Measurements from ENCODE around the gene LARGE2.
"Not testable (repeated sequence)": the region's sequence is repeated elsewhere in the genome, so short reads cannot be mapped to it uniquely, and the experiment has no call there.

LARGE2 gene

GRCh38 chr11:45902452-45903380 is 19.7 kb upstream of the LARGE2 start:
- TF ChIP-seq CTCF (IDR thresholded peaks at IDR 0.05; ENCODE audit: low read depth, low read length): no peak
- no peak overlapping the region for H3K4me3 ChIP-seq (ENCODE audit: low read depth, low read length)

DNA sequence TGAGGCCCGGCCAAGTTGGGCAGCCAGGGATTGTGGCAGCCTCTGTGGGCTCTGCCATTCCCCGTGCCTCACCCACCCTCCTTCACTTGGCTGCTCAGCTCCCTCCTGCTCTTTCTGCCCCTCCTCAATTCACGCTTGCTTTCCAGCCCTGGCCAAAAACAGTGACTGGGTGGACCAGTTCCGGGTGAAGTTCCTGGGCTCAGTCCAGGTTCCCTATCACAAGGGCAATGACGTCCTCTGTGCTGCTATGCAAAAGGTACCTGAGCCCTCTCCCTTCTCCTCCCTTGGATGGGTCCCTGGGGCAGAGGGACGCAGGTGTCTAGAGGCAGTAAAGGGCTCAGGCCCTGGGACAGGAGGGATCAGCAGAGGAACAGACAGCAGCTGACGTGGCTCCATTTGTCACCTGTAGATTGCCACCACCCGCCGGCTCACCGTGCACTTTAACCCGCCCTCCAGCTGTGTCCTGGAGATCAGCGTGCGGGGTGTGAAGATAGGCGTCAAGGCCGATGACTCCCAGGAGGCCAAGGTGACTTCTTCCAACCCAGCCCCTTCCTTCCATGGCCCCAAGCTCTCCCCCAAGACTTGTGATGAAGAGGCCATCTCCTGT is 18.0 kb upstream of the LARGE2 start:
- TF ChIP-seq CTCF (IDR thresholded peaks at IDR 0.05; ENCODE audit: low read depth, low read length): no peak
- H3K4me3 ChIP-seq (ENCODE audit: low read depth, low read length): no peak overlapping the region

DNA sequence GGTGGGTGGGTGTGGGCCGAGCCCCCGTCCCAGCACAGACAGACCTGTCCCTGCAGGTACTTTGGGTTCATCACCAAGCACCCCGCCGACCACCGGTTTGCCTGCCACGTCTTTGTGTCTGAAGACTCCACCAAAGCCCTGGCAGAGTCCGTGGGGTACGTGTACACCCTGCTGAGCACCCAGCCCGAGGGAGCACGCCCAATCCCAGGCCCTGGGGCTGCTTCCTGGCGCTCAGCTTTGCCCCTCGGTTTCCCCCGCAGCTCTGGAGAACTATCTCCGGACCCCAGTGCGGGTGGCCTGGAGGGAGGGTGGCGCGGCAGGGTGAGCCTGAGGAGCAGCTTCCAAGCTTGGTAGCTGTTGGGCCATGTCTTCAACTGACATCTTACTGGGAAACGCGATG is 17.4 kb upstream of the LARGE2 start:
- no peak for TF ChIP-seq CTCF (IDR thresholded peaks at IDR 0.05; ENCODE audit: low read depth, low read length)
- H3K4me3 ChIP-seq (ENCODE audit: low read depth, low read length): no peak overlapping the region

DNA sequence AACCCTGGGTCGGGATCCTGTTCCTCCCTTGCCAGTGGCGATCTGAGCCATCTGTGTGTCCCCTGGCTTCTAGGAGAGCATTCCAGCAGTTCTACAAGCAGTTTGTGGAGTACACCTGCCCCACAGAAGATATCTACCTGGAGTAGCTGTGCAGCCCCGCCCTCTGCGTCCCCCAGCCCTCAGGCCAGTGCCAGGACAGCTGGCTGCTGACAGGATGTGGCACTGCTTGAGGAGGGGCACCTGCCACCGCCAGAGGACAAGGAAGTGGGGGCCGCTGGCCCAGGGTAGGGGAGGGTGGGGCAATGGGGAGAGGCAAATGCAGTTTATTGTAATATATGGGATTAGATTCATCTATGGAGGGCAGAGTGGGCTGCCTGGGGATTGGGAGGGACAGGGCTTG is 16.9 kb upstream of the LARGE2 start:
- not testable (repeated sequence) for H3K4me3 ChIP-seq (ENCODE audit: low read depth, low read length)

GRCh38 chr11:45906096-45906682 is 16.3 kb upstream of the LARGE2 start:
- no peak for TF ChIP-seq CTCF (IDR thresholded peaks at IDR 0.05; ENCODE audit: low read depth, low read length)
- H3K4me3 ChIP-seq (ENCODE audit: low read depth, low read length): no peak overlapping the region

DNA sequence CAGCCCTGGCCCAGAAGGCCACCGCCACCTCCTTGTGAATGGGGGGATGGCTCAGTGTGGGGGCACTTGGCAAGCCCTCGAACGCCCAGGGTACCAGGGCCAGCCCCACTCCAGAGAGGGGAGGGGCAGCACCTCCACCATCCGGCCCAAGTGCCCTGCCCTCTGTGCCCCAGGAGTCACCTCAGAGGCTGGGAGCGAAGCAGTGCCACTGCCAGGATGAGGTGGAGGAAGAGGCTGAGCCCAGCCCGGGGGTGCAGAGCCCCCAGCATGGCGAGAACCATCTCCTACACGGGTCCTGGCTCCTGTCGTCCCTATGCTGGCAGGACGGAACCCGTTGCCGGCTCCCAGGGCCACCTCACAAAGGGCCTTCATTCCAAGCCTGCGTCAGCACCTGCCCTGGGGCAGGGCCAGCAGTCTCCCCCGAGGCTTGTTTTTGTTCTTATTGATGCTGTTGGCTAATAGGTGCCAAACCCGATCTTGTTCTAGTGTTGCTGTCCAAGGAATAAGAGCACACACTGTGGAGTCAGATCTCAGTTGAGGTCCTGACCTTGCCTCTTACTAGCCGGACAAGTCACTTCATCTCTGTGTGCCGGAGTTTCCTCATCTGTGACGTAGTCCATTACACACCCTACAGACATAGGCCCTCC is 15.4 kb upstream of the LARGE2 start, which contains the start of gene FREY1:
Gene FREY1, minus strand, starts transcription at position 307 of the 647 bp plus-strand sequence. Its CDS starts 26 bp downstream, at position 281.
- no peak within 1 kb of the TSS for H3K4me3 ChIP-seq (ENCODE audit: low read depth, low read length)
- TF ChIP-seq CTCF (IDR thresholded peaks at IDR 0.05; ENCODE audit: low read depth, low read length): no peak

DNA sequence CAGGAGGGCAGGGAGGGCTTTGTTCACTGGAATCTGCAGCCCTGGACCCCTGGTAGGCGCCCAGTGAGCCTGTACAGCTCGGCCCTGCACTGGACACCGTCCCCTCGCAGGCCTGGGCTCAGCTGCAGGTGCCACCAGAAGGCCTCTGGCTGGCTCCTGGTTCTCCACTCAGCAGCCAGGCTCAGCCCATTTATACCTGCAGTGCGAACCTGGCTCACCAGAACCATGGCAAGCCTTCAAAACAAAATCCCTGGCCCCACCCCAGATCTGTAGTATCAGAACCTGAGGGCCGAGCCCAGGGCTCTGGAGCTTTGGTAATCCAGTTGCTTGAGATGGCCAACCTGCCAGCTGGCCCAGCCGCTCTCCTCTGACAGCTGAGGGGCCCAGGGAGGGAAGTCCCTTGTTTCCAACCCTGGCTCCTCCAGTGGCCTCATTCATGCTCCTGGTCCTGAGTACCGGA is 14.5 kb upstream of the LARGE2 start:
- H3K4me3 ChIP-seq (ENCODE audit: low read depth, low read length): no peak overlapping the region
- TF ChIP-seq CTCF (IDR thresholded peaks at IDR 0.05; ENCODE audit: low read depth, low read length): no peak
